H1 (cell line): ENCODE results near the gene CLEC7A. TPM values are rescaled to one million over a fixed set of nuclear protein-coding genes. Genes with fewer than 3 reads are reported as not detected.

ENCODE experiments used
- CTCF ChIA-PET: fragments of 300-600 bp; sonication (Branson Sonifier 250); formaldehyde crosslinking; loops from one replicate; lab custom pipeline; 2021; ENCODE audit not compliant: partially characterized antibody; lab: Charles Lee
- POLR2A ChIA-PET: fragments of 300-600 bp; sonication (Branson Sonifier 250); formaldehyde crosslinking; loops from one replicate; lab custom pipeline; 2021; ENCODE audit warnings: inconsistent platforms; ENCODE audit not compliant: partially characterized antibody; lab: Charles Lee
- DNase-seq, 2 experiments: peaks; one replicate each; pipeline versions ENCODE4 v3.0.0 to v3.0.0-alpha.2; 2010 to 2022; ENCODE audit warnings: low spot score in 2 of 2, low read depth in 1 of 2, mixed read lengths in 1 of 2
- FAIRE-seq: peaks from 2 replicates; lab custom pipeline; 2011; peaks lifted over from hg19 to GRCh38; lab: Jason Lieb, UNC
- H2AFZ ChIP-seq: 2 replicates; pipeline ENCODE4 v1.8.1; 2012; ENCODE audit warnings: low read length, inconsistent platforms
- H2AK5ac ChIP-seq: 2 replicates; pipeline ENCODE4 v1.6.1; 2013; ENCODE audit warnings: low read depth, low read length
- H2BK120ac ChIP-seq: replicated peaks from 2 replicates; pipeline ENCODE3; 2013; ENCODE audit warnings: low read depth, low read length, inconsistent platforms
- H2BK12ac ChIP-seq: 2 replicates; pipeline ENCODE4 v1.6.1; 2013; ENCODE audit warnings: low read depth, low read length
- H2BK15ac ChIP-seq: 2 replicates; pipeline ENCODE4 v1.6.1; 2013; ENCODE audit warnings: low read length
- H2BK20ac ChIP-seq: 2 replicates; pipeline ENCODE4 v1.6.1; 2013; ENCODE audit warnings: low read length
- H2BK5ac ChIP-seq: 2 replicates; pipeline ENCODE4 v1.6.1; 2013; ENCODE audit warnings: low read depth, low read length
- H3K14ac ChIP-seq: 2 replicates; pipeline ENCODE4 v1.6.1; 2013; ENCODE audit warnings: inconsistent platforms; ENCODE audit not compliant: insufficient read length
- H3K18ac ChIP-seq: 2 replicates; pipeline ENCODE4 v1.6.1; 2013; ENCODE audit warnings: low read length; ENCODE audit errors: extremely low read depth
- H3K23ac ChIP-seq: 2 replicates; pipeline ENCODE4 v1.6.1; 2013; ENCODE audit warnings: inconsistent platforms; ENCODE audit not compliant: insufficient read length
- H3K23me2 ChIP-seq: 2 replicates; pipeline ENCODE4 v1.6.1; 2013; ENCODE audit warnings: low read depth, low read length
- H3K27ac ChIP-seq: 2 replicates; pipeline ENCODE4 v1.6.1; 2011; ENCODE audit warnings: low read depth, low read length, inconsistent platforms
- H3K27me3 ChIP-seq, 4 experiments: replicated peaks in 1 of 4; 1 replicate in 1 of 4; 2 replicates in 3 of 4; pipeline versions ENCODE4 v1.6.1 to v1.8.1; 2011 to 2013; ENCODE audit warnings: low read length in 3 of 4, mild to moderate bottlenecking in 3 of 4, inconsistent platforms in 2 of 4, mixed read lengths in 2 of 4, moderate library complexity in 1 of 4; ENCODE audit not compliant: control insufficient read depth in 3 of 4, insufficient read depth in 3 of 4; ENCODE audit errors: extremely low read depth in 1 of 4
- H3K36me3 ChIP-seq, 4 experiments: 2 replicates each; pipeline versions ENCODE4 v1.6.1 to v1.8.1; 2011 to 2013; ENCODE audit warnings: mild to moderate bottlenecking in 4 of 4, low read length in 3 of 4, moderate library complexity in 2 of 4, control low read depth in 1 of 4, inconsistent platforms in 1 of 4; ENCODE audit not compliant: insufficient read depth in 4 of 4, control insufficient read depth in 2 of 4
- H3K4ac ChIP-seq: replicated peaks from 2 replicates; pipeline ENCODE3; 2013; ENCODE audit warnings: low read length, low read depth, mixed read lengths, inconsistent platforms; ENCODE audit not compliant: insufficient read length
- H3K4me1 ChIP-seq, 4 experiments: replicated peaks in 1 of 4; 1 replicate in 1 of 4; 2 replicates in 3 of 4; pipeline versions ENCODE4 v1.6.1 to v1.8.1; 2011 to 2013; ENCODE audit warnings: low read length in 3 of 4, inconsistent platforms in 2 of 4, mixed read lengths in 1 of 4; ENCODE audit not compliant: insufficient read depth in 4 of 4, control insufficient read depth in 3 of 4
- H3K4me2 ChIP-seq, 2 experiments: 2 replicates each; pipeline versions ENCODE4 v1.6.1 to v1.8.1; 2011 to 2013; ENCODE audit warnings: low read depth in 2 of 2, low read length in 2 of 2, control low read depth in 1 of 2, inconsistent platforms in 1 of 2, mild to moderate bottlenecking in 1 of 2; ENCODE audit not compliant: insufficient read depth in 1 of 2
- H3K4me3 ChIP-seq, 4 experiments: fragments of 200-600, 300-600 bp in 1 of 4; sonication (generic), shearing (Covaris generic), sonication (Bioruptor Twin) in 1 of 4; 2 replicates each; pipeline versions ENCODE4 v1.5.1 to v1.8.1; 2011 to 2016; ENCODE audit warnings: low read length in 4 of 4, low read depth in 3 of 4, control low read depth in 2 of 4, inconsistent platforms in 2 of 4, mild to moderate bottlenecking in 2 of 4, mixed read lengths in 1 of 4, moderate library complexity in 1 of 4; ENCODE audit not compliant: insufficient read depth in 2 of 4; ENCODE audit errors: extremely low read depth in 1 of 4
- H3K56ac ChIP-seq: replicated peaks from 2 replicates; pipeline ENCODE3; 2013; ENCODE audit warnings: low read depth, mild to moderate bottlenecking, mixed read lengths, low read length, inconsistent platforms; ENCODE audit not compliant: insufficient read length
- H3K79me1 ChIP-seq: 2 replicates; pipeline ENCODE4 v1.6.1; 2013; ENCODE audit warnings: low read depth, low read length, control low read depth
- H3K79me2 ChIP-seq, 2 experiments: 2 replicates each; pipeline versions ENCODE4 v1.6.1 to v1.8.1; 2012 to 2013; ENCODE audit warnings: low read length in 2 of 2, mild to moderate bottlenecking in 2 of 2, inconsistent platforms in 1 of 2; ENCODE audit not compliant: insufficient read depth in 2 of 2, control insufficient read depth in 1 of 2
- H3K9ac ChIP-seq, 4 experiments: replicated peaks in 1 of 4; 1 replicate in 1 of 4; 2 replicates in 3 of 4; pipeline versions ENCODE4 v1.6.1 to v1.8.1; 2011 to 2013; ENCODE audit warnings: low read depth in 3 of 4, low read length in 3 of 4, control low read depth in 2 of 4, mild to moderate bottlenecking in 2 of 4, moderate library complexity in 2 of 4, inconsistent platforms in 1 of 4; ENCODE audit errors: extremely low read depth in 1 of 4
- H3K9me3 ChIP-seq, 2 experiments: 2 replicates each; pipeline versions ENCODE4 v1.6.1 to v1.8.1; 2012 to 2013; ENCODE audit warnings: mild to moderate bottlenecking in 2 of 2, moderate library complexity in 2 of 2, control low read depth in 1 of 2, inconsistent platforms in 1 of 2, low read depth in 1 of 2, low read length in 1 of 2, mixed read lengths in 1 of 2; ENCODE audit not compliant: insufficient read depth in 2 of 2
- H4K20me1 ChIP-seq, 2 experiments: replicated peaks in 1 of 2; 2 replicates each; pipeline versions ENCODE3 to v1.8.1; 2011 to 2013; ENCODE audit warnings: inconsistent platforms in 2 of 2, low read length in 2 of 2, mild to moderate bottlenecking in 1 of 2; ENCODE audit not compliant: insufficient read depth in 2 of 2, control insufficient read depth in 1 of 2
- H4K5ac ChIP-seq: 2 replicates; pipeline ENCODE4 v1.6.1; 2013; ENCODE audit warnings: low read length, low read depth, mixed read lengths, inconsistent platforms; ENCODE audit not compliant: insufficient read length
- H4K8ac ChIP-seq: 2 replicates; pipeline ENCODE4 v1.8.0; 2013; ENCODE audit warnings: mild to moderate bottlenecking, moderate library complexity, low read length, inconsistent platforms; ENCODE audit not compliant: insufficient read depth; ENCODE audit errors: extremely low read depth
- H4K91ac ChIP-seq: replicated peaks from 2 replicates; pipeline ENCODE3; 2013; ENCODE audit warnings: low read length, mixed read lengths, inconsistent platforms; ENCODE audit not compliant: insufficient read length
- CTCF ChIP-seq, 3 experiments: IDR thresholded peaks; 1 replicate in 2 of 3; 2 replicates in 1 of 3; pipeline versions ENCODE4 v1.5.1 to v1.6.1; 2011; ENCODE audit warnings: low read length in 3 of 3, mild to moderate bottlenecking in 3 of 3, inconsistent platforms in 2 of 3, low read depth in 1 of 3, moderate library complexity in 1 of 3; ENCODE audit not compliant: insufficient read depth in 1 of 3; ENCODE audit errors: control extremely low read depth in 1 of 3
- HDAC6 ChIP-seq: IDR thresholded peaks from one replicate; pipeline ENCODE4 v1.7.1; 2012; ENCODE audit warnings: low read depth, mild to moderate bottlenecking, inconsistent platforms, low read length, moderate library complexity
- KDM1A ChIP-seq: fragments of 200-600, 300-600 bp; sonication (generic); IDR thresholded peaks from 2 replicates; pipeline ENCODE4 v1.7.1; 2016; ENCODE audit warnings: mild to moderate bottlenecking, low read length, borderline replicate concordance
- KDM4A ChIP-seq: IDR thresholded peaks from one replicate; pipeline ENCODE4 v1.7.1; 2012; ENCODE audit warnings: low read depth, mild to moderate bottlenecking, moderate library complexity, low read length, inconsistent platforms; ENCODE audit not compliant: severe bottlenecking
- POLR2A ChIP-seq, 2 experiments: IDR thresholded peaks; 1 replicate in 1 of 2; 2 replicates in 1 of 2; pipeline ENCODE4 v1.6.1; 2011; ENCODE audit warnings: low read depth in 2 of 2, low read length in 2 of 2, mild to moderate bottlenecking in 2 of 2; ENCODE audit errors: control extremely low read depth in 1 of 2
- RXRA ChIP-seq: IDR thresholded peaks from 2 replicates; pipeline ENCODE4 v1.6.1; 2011; ENCODE audit warnings: low read depth, mild to moderate bottlenecking, low read length, moderate library complexity; ENCODE audit not compliant: insufficient read depth
- SP1 ChIP-seq: IDR thresholded peaks from 2 replicates; pipeline ENCODE4 v1.6.1; 2011; ENCODE audit warnings: low read depth, low read length
- SRF ChIP-seq: IDR thresholded peaks from 2 replicates; pipeline ENCODE4 v1.6.1; 2011; ENCODE audit warnings: mild to moderate bottlenecking, low read depth, low read length, moderate library complexity
- TAF7 ChIP-seq: optimal IDR thresholded peaks from 2 replicates; pipeline ENCODE3; 2011; ENCODE audit warnings: low read depth, mild to moderate bottlenecking, inconsistent platforms, low read length, moderate library complexity, borderline replicate concordance
- YY1 ChIP-seq: IDR thresholded peaks from 2 replicates; pipeline ENCODE4 v1.6.1; 2011; ENCODE audit warnings: low read depth, mild to moderate bottlenecking, low read length
- WGBS, 2 experiments: shearing (Covaris generic) in 1 of 2; methylation state at CpG; one replicate each; pipeline versions ENCODE4 v1.1.6 to v1.1.7; 2013 to 2015; ENCODE audit warnings: low lambda C conversion rate in 2 of 2, mixed read lengths in 2 of 2, inconsistent platforms in 1 of 2, low coverage in 1 of 2, missing lambda C conversion rate in 1 of 2; ENCODE audit not compliant: insufficient replicate concordance in 2 of 2, insufficient coverage in 1 of 2, insufficient read length in 1 of 2; ENCODE audit errors: extremely low coverage in 1 of 2, missing lambda C conversion rate in 1 of 2; 5-methylcytosine and 5-hydroxymethylcytosine counted together
- polyA plus RNA-seq, 7 experiments: library from polyadenylated mRNA; depleted of rRNA in 3 of 7; stranded (reverse) in 5 of 7; unstranded in 2 of 7; fragments of >200 nt in 5 of 7; fragments of 200-250 nt in 2 of 7; gene quantifications; 1 replicate in 5 of 7; 2 replicates in 1 of 7; 4 replicates in 1 of 7; pipeline versions ENCODE4 v1.2.1 to v1.2.3, GENCODE V29; 2011 to 2013; ENCODE audit warnings: missing spikeins in 2 of 7, mixed read lengths in 2 of 7
- total RNA-seq: library from RNA; stranded (reverse); fragmentation: NEBNext Ultra II Directional; extraction: Animal tissue kit (Norgen Biotek cat#: 25700); gene quantifications from 2 replicates; pipeline ENCODE4 v1.2.1, GENCODE V29; 2021

The CLEC7A gene
- total and polyA plus RNA-seq, 2 of the 8 experiments (the other 6 are each of a cell fraction or from before 2014, with no cell fraction given) = 0.09 to 0.15 TPM

GRCh38 chr12:10142976-10143589 lies 13.1 kb upstream of the CLEC7A start:
- Histone ChIP-seq H3K56ac (no peak overlapping the region), H2BK20ac (no peak overlapping the region), H3K4me3 (no peak overlapping the region), H3K27ac (no peak overlapping the region), H3K14ac (no peak overlapping the region), H3K9ac (no peak overlapping the region), H2BK120ac (no peak overlapping the region), H3K9me3 (peaks cover 0 to 3% of the 10 kb centered on the region in 2 experiments; a peak in 1 of 4 replicates), H3K36me3 (no peaks in the 10 kb centered on the region), H3K79me1 (no peaks in the 10 kb centered on the region), H4K5ac (no peak overlapping the region), H4K20me1 (no peaks in the 10 kb centered on the region), H4K8ac (no peak overlapping the region), H3K4me1 (no peaks in the 10 kb centered on the region), H3K79me2 (no peaks in the 10 kb centered on the region), H3K27me3 (no peaks in the 10 kb centered on the region), H2BK12ac (no peak overlapping the region), H2AFZ (no peak overlapping the region), H4K91ac (no peak overlapping the region), H2BK15ac (no peak overlapping the region), H3K4ac (no peak overlapping the region), H3K4me2 (no peak overlapping the region), H2BK5ac (no peak overlapping the region), H2AK5ac (no peak overlapping the region), H3K23ac (no peak overlapping the region), H3K18ac (no peak overlapping the region), H3K23me2 (no peaks in the 10 kb centered on the region)
- CTCF ChIA-PET = interaction anchor here (0.7 to 2.0 kb wide), 6 partner anchors 10 to 393 kb away, joined by 3 to 13 read pairs (median 4); no protein-coding TSS in a partner anchor
- POLR2A ChIA-PET = interaction anchor here (0.5 to 0.9 kb wide), 2 partner anchors 10 to 262 kb away, joined by 3 read pairs; partner anchors contain the start of gene KLRF2
- FAIRE-seq (no peak), DNase-seq (no peak)
- 0% methylated on average over 1 of the region's 1 CpG; no CpG with 5 or more reads in 1 of the 2 experiments for whole genome bisulfite sequencing, 2 experiments
- TF ChIP-seq HDAC6 (no peak), KDM4A (no peak), KDM1A (no peak), RXRA (no peak), POLR2A (IDR thresholded peaks at IDR 0.05; ENCODE audit: control extremely low read depth in 1 of 2, low read depth in 2 of 2, low read length in 2 of 2) (no peak), CTCF (IDR thresholded peaks at IDR 0.05; ENCODE audit: control extremely low read depth in 1 of 3, insufficient read depth in 1 of 3, low read depth in 1 of 3, low read length in 3 of 3) (no peak), YY1 (no peak), SRF (no peak), TAF7 (no peak), SP1 (no peak)
